Effector CD8-positive, alpha-beta T cell (primary cell): ENCODE data around the gene CDC42EP3.

Experiments used
- DNase-seq: peaks from one replicate; lab custom pipeline; 2025; lab: John Stamatoyannopoulos, UW

Gene CDC42EP3

GRCh38 chr2:37683921-37684780 is 12.7 kb upstream of the CDC42EP3 start:
- no peak for DNase-seq

GRCh38 chr2:37683241-37683640 is 11.8 kb upstream of the CDC42EP3 start:
- DNase-seq: no peak

GRCh38 chr2:37682473-37682872 is 11.0 kb upstream of the CDC42EP3 start:
- DNase-seq: no peak

GRCh38 chr2:37681587-37681986 is 10.1 kb upstream of the CDC42EP3 start:
- no peak for DNase-seq

GRCh38 chr2:37679072-37679695 is 7.7 kb upstream of the CDC42EP3 start:
- no peak for DNase-seq

- DNase-seq: no peak
These were observed 4.8 kb upstream of the CDC42EP3 start for GRCh38 chr2:37676274-37676673.

GRCh38 chr2:37674946-37675345 is 3.5 kb upstream of the CDC42EP3 start:
- no peak for DNase-seq

- no peak for DNase-seq
These were observed 1.4 kb upstream of the CDC42EP3 start for GRCh38 chr2:37672870-37673184.

- peak; percentile 52 for DNase-seq
These were observed 845 bp upstream of the CDC42EP3 start for GRCh38 chr2:37672104-37672869.

GRCh38 chr2:37671816-37672103 is 318 bp upstream of the CDC42EP3 start:
- peak; percentile 42 for DNase-seq

GRCh38 chr2:37670378-37671008 is 949 bp downstream of the CDC42EP3 start:
- DNase-seq: no peak

GRCh38 chr2:37669446-37669845 is 2.0 kb downstream of the CDC42EP3 start:
- no peak for DNase-seq

- no peak for DNase-seq
These were observed 3.7 kb downstream of the CDC42EP3 start for GRCh38 chr2:37667704-37668103.

GRCh38 chr2:37666772-37667171 is 4.7 kb downstream of the CDC42EP3 start:
- no peak for DNase-seq

GRCh38 chr2:37665604-37666362 is 5.7 kb downstream of the CDC42EP3 start:
- DNase-seq: no peak

- no peak for DNase-seq
These were observed 6.4 kb downstream of the CDC42EP3 start for GRCh38 chr2:37665043-37665442.

GRCh38 chr2:37664231-37664643 is 7.2 kb downstream of the CDC42EP3 start:
- no peak for DNase-seq

GRCh38 chr2:37663390-37663789 is 8.1 kb downstream of the CDC42EP3 start:
- DNase-seq: no peak

GRCh38 chr2:37659723-37660122 is 11.7 kb downstream of the CDC42EP3 start:
- DNase-seq: no peak

- DNase-seq: no peak
These were observed 12.8 kb downstream of the CDC42EP3 start for GRCh38 chr2:37658682-37659081.

GRCh38 chr2:37657471-37657870 is 14.0 kb downstream of the CDC42EP3 start:
- DNase-seq: no peak
